DOHH2 (cell line): ENCODE measurements around the gene ATP8A2.

Experiments used
- H3F3A ChIP-seq: fragments of 200-600 bp; sonication (generic), shearing (Covaris generic); 2 replicates; pipeline ENCODE4 v1.6.0; 2016; ENCODE audit warnings: antibody characterized with exemption, mild to moderate bottlenecking; ENCODE audit not compliant: control insufficient read depth, insufficient read depth
- H3K27ac ChIP-seq: fragments of 200-600 bp; sonication (generic); 2 replicates; pipeline ENCODE4 v1.5.1; 2014; ENCODE audit warnings: low read depth, mild to moderate bottlenecking, low read length, moderate library complexity
- H3K27me3 ChIP-seq: fragments of 200-600 bp; sonication (generic); 2 replicates; pipeline ENCODE4 v1.6.1; 2014; ENCODE audit warnings: mild to moderate bottlenecking, low read length, mixed read lengths; ENCODE audit not compliant: control insufficient read depth
- H3K36me3 ChIP-seq: fragments of 200-600 bp; sonication (generic); 2 replicates; pipeline ENCODE4 v1.6.1; 2014; ENCODE audit warnings: mild to moderate bottlenecking, low read length, moderate library complexity, mixed read lengths; ENCODE audit not compliant: control insufficient read depth
- H3K4me1 ChIP-seq: fragments of 200-600 bp; sonication (generic); 2 replicates; pipeline ENCODE4 v1.6.1; 2014; ENCODE audit warnings: mild to moderate bottlenecking, low read length, mixed read lengths; ENCODE audit not compliant: control insufficient read depth
- H3K4me2 ChIP-seq: fragments of 200-600 bp; sonication (generic); 2 replicates; pipeline ENCODE4 v1.6.0; 2014; ENCODE audit warnings: mild to moderate bottlenecking, low read length, moderate library complexity
- H3K4me3 ChIP-seq: fragments of 200-600 bp; sonication (generic); 2 replicates; pipeline ENCODE4 v1.5.1; 2014; ENCODE audit warnings: mild to moderate bottlenecking, low read length, mixed read lengths
- H3K79me2 ChIP-seq: fragments of 200-600 bp; sonication (generic); 2 replicates; pipeline ENCODE4 v1.6.1; 2014; ENCODE audit warnings: mild to moderate bottlenecking, low read length, mixed read lengths; ENCODE audit not compliant: control insufficient read depth
- H3K9me2 ChIP-seq: fragments of 200-600 bp; sonication (generic); replicated peaks from 2 replicates; pipeline ENCODE4 v1.6.1; 2014; ENCODE audit warnings: mild to moderate bottlenecking, low read length, mixed read lengths; ENCODE audit not compliant: control insufficient read depth
- H3K9me3 ChIP-seq: fragments of 200-600 bp; sonication (generic); 2 replicates; pipeline ENCODE4 v1.6.1; 2014; ENCODE audit warnings: antibody characterized with exemption, low read length, mixed read lengths; ENCODE audit not compliant: control insufficient read depth, insufficient read depth
- H4K20me1 ChIP-seq: fragments of 200-600 bp; sonication (generic); 2 replicates; pipeline ENCODE4 v1.6.0; 2014; ENCODE audit warnings: low read depth, mild to moderate bottlenecking, antibody characterized with exemption, low read length, moderate library complexity; ENCODE audit not compliant: control insufficient read depth, insufficient read depth
- EZH2phosphoT487 ChIP-seq: fragments of 200-600 bp; sonication (generic); IDR thresholded peaks from 2 replicates; pipeline ENCODE4 v1.6.1; 2017; ENCODE audit warnings: borderline replicate concordance, mild to moderate bottlenecking, antibody characterized with exemption, low read length, moderate library complexity, mixed read lengths
- TF ChIP-seq, protein P1 (sequence below): fragments of 200-600 bp; sonication (generic); IDR thresholded peaks from one replicate; pipeline ENCODE4 v1.5.1; 2014; ENCODE audit warnings: antibody characterized with exemption, mild to moderate bottlenecking, low read depth, low read length; ENCODE audit not compliant: poor library complexity, severe bottlenecking

The ATP8A2 gene

DNA sequence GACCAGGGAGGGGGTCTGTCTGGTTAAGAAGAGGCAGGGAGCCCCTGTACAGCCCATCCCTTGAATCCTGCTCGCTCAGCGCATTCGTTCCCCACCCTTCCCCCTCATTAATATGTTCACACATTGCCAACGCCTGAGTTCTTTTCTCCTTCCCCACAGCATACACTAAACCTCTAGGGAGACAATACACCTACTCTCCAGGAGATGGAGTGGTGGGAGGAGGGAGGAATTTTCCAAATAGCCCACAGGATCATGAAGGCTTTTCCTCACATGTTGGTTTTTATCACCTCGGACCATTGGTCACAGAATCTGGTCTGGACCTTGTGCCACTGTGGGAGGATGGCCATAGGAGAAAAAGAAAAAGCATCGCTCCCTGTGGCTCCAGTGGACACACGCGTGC lies 385.1 kb downstream of the ATP8A2 start:
- H3K4me3 ChIP-seq: no peak overlapping the region
- H3K27ac ChIP-seq: no peak overlapping the region
- H3K4me1 ChIP-seq: no peaks in the 10 kb centered on the region
- no peak overlapping the region for H3K4me2 ChIP-seq
- no peaks in the 10 kb centered on the region for H4K20me1 ChIP-seq
- H3K27me3 ChIP-seq: no peaks in the 10 kb centered on the region
- no peaks in the 10 kb centered on the region for H3F3A ChIP-seq
- H3K9me3 ChIP-seq: no peaks in the 10 kb centered on the region
- H3K9me2 ChIP-seq: no peaks in the 10 kb centered on the region
- TF ChIP-seq, protein P1, sequence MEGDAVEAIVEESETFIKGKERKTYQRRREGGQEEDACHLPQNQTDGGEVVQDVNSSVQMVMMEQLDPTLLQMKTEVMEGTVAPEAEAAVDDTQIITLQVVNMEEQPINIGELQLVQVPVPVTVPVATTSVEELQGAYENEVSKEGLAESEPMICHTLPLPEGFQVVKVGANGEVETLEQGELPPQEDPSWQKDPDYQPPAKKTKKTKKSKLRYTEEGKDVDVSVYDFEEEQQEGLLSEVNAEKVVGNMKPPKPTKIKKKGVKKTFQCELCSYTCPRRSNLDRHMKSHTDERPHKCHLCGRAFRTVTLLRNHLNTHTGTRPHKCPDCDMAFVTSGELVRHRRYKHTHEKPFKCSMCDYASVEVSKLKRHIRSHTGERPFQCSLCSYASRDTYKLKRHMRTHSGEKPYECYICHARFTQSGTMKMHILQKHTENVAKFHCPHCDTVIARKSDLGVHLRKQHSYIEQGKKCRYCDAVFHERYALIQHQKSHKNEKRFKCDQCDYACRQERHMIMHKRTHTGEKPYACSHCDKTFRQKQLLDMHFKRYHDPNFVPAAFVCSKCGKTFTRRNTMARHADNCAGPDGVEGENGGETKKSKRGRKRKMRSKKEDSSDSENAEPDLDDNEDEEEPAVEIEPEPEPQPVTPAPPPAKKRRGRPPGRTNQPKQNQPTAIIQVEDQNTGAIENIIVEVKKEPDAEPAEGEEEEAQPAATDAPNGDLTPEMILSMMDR: no peak
- TF ChIP-seq EZH2phosphoT487: no peak
- H3K36me3 ChIP-seq: no peaks in the 10 kb centered on the region
- no peaks in the 10 kb centered on the region for H3K79me2 ChIP-seq

DNA sequence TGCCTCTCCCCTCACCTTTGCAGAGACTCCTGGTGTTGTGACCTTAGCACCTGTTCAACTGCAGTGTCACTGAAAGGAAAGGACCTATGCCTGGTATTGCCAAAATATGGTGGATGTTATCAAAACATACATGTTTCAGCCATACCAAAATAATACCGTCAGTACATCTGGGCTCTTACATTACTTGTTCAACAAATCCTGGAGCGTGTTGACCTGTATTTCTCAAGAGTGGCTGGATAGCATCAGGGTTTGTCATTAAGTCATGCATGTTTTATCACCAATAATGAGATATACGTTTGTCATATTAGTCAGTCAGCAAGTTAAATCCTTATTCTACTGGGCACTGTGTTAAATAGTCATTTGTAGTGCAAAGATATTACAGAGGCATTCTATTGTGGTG lies 389.3 kb downstream of the ATP8A2 start:
- H3K4me2 ChIP-seq: no peak overlapping the region
- H3K9me3 ChIP-seq: no peaks in the 10 kb centered on the region
- H3K27me3 ChIP-seq: no peaks in the 10 kb centered on the region
- no peaks in the 10 kb centered on the region for H3F3A ChIP-seq
- no peaks in the 10 kb centered on the region for H3K9me2 ChIP-seq
- no peaks in the 10 kb centered on the region for H3K79me2 ChIP-seq
- H3K4me3 ChIP-seq: no peak overlapping the region
- no peaks in the 10 kb centered on the region for H3K36me3 ChIP-seq
- no peaks in the 10 kb centered on the region for H4K20me1 ChIP-seq
- H3K27ac ChIP-seq: no peak overlapping the region
- TF ChIP-seq, protein P1: no peak
- TF ChIP-seq EZH2phosphoT487: no peak
- H3K4me1 ChIP-seq: no peaks in the 10 kb centered on the region

DNA sequence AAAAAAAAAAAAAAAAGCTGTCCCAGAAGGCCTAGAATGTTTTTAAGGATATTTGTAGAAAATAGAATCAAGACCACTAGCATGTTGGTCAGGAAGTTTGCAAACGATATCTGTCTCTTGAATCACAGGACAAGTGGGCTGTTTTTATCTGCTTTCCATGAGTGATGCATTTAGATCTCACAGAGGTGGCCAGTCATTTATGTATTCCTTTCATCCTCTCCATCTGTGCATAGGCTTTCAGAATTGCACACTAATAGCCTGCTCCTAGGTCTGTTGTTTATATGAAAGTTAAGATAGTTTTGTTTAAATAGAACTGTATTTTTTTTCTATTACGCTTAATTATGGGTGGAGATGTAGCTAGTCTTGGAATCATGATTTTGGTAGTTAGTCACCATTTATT lies 390.5 kb downstream of the ATP8A2 start:
- Histone ChIP-seq H3K27me3 (no peaks in the 10 kb centered on the region), H3K9me3 (no peaks in the 10 kb centered on the region), H4K20me1 (no peaks in the 10 kb centered on the region), H3F3A (no peaks in the 10 kb centered on the region), H3K36me3 (no peaks in the 10 kb centered on the region), H3K27ac (no peak overlapping the region), H3K9me2 (no peaks in the 10 kb centered on the region), H3K79me2 (no peaks in the 10 kb centered on the region), H3K4me3 (no peak overlapping the region), H3K4me2 (no peak overlapping the region), H3K4me1 (no peaks in the 10 kb centered on the region)
- TF ChIP-seq, protein P1: no peak
- no peak for TF ChIP-seq EZH2phosphoT487

DNA sequence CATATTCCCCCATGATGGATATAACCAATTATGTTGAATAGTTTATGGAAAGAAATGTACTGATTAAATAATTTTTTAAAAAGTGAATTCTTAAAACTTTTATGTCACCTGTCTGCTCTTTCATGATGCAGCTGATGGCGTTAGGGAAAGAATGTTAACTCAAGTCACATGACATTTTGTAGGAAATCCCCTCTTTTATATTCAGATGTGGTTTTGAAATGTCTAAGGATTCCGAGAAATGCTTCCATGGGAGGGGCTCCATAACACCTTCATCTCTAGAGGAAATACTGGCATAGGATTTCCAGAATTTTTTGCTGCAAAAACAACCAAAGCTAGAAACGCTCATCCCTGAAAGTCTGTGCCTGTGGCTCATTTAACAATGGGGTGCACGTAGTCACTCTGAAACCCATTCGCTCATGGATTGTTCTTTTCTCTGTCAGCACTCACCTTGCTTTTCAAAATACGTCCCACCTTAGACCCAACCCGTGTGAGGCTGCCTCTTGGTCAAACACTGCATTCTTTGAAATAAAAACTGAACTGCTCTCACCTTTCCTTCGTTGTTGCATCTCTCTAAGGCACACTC lies 391.1 kb downstream of the ATP8A2 start:
- Histone ChIP-seq H3K9me3 (no peaks in the 10 kb centered on the region), H3K9me2 (no peaks in the 10 kb centered on the region), H3K4me3 (no peak overlapping the region), H3K27ac (no peak overlapping the region), H3K4me1 (no peaks in the 10 kb centered on the region), H4K20me1 (no peaks in the 10 kb centered on the region), H3K36me3 (no peaks in the 10 kb centered on the region), H3K79me2 (no peaks in the 10 kb centered on the region), H3K4me2 (no peak overlapping the region), H3F3A (no peaks in the 10 kb centered on the region), H3K27me3 (no peaks in the 10 kb centered on the region)
- TF ChIP-seq EZH2phosphoT487: no peak
